Mesangial cell (primary cell): ENCODE results near the gene ERCC1. TPM values are rescaled to one million over a fixed set of nuclear protein-coding genes. Genes with fewer than 3 reads are reported as not detected.

Experiments used
- total RNA-seq: library from RNA; depleted of rRNA; stranded (reverse); fragments of >200 nt; gene quantifications from 2 replicates; pipeline ENCODE4 v1.2.3, GENCODE V29; 2015

ERCC1 gene
- 97.6 and 131 TPM in 2 replicates for total RNA-seq

GRCh38 chr19:45423589-45424190 lies at the start of gene ERCC1:
TSS of gene ERCC1 (minus strand) at chr19:45423917. CDS start at chr19:45423374, 543 bp downstream.

GRCh38 chr19:45467456-45468158 lies 43.9 kb upstream of the ERCC1 start, which contains the start of gene FOSB:
TSS of gene FOSB (plus strand) at chr19:45467996. CDS start at chr19:45468587, 591 bp downstream.

DNA sequence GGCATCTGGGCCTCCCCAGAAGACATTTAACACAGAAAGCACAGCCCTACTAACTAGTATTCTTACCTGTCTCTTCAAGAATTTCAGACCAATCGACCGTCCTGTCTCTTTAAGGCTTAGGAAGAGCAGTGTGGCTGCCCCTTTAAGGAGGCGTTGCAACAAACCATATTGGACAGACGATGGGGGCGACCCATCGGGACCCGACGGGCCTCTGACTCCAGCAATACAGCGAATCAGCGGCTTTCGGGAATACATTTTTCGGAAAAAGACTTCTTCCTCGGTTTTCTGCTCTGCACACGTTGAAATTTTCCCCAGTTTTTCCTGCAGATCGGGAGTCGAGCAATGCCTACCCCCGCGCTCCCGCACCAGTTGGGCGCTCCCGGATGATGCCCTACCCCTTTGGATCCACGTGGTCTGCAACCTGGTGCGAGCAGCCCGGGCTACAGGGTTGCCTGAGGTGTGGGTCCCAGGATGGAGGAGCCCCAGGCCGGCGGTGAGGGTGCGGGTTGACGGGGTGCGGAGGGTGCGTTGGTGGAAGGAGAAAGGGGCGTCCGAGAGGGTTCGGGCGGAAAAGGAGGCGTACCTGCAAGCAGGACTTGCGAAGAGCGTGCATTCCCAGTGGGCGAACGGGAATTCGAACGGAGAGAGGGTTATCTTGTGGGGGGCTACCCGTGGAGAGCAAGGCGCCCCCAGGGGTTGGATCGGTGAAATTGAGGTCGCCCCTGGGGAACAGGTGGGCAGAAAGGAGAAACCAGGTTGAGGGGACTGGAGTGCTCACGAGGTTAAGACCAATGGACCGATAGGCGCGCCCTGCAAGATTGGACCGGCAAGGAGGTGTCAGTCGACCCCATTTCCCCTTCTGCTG lies 17.3 kb downstream of the ERCC1 start, which contains the start of gene POLR1G:
Gene POLR1G (plus strand): TSS at position 419 of the 865 bp plus-strand sequence. CDS start 53 bp downstream, at position 472.

GRCh38 chr19:45404557-45405434 lies 18.9 kb downstream of the ERCC1 start, which contains the start of gene PPP1R13L:
TSS of gene PPP1R13L (minus strand) at chr19:45405069. CDS start at chr19:45398318, 6,751 bp downstream.

GRCh38 chr19:45370410-45371204 lies 53.1 kb downstream of the ERCC1 start, which contains the start of gene ERCC2:
TSS of gene ERCC2 (minus strand) at chr19:45370573. CDS start at chr19:45370540, 33 bp downstream.

Other genes starting within 250 kb of the ERCC1 start
- 7.8 and 52.2 TPM in 2 replicates for gene TRAPPC6A, start 245.7 kb downstream of the ERCC1 start, total RNA-seq
- 6.5 and 8.5 TPM in 2 replicates for gene BLOC1S3, start 245.1 kb downstream of the ERCC1 start, total RNA-seq
- gene EXOC3L2, start 178.5 kb downstream of the ERCC1 start, total RNA-seq = 0.13 TPM in 1 of 2 replicates, not detected in the other
- 10.8 and 41.7 TPM in 2 replicates for gene MARK4, start 172.6 kb downstream of the ERCC1 start, total RNA-seq
- not detected in 2 replicates for gene CKM, start 101.0 kb downstream of the ERCC1 start, total RNA-seq
- gene KLC3, start 83.2 kb downstream of the ERCC1 start, total RNA-seq = 1.3 and 2.2 TPM in 2 replicates
- gene ERCC2, start 53.3 kb downstream of the ERCC1 start, total RNA-seq = 34.6 and 46.6 TPM in 2 replicates
- 23.8 and 31.1 TPM in 2 replicates for gene PPP1R13L, start 18.8 kb downstream of the ERCC1 start, total RNA-seq
- gene POLR1G, start 17.3 kb downstream of the ERCC1 start, total RNA-seq = 6.0 and 24.6 TPM in 2 replicates
- gene FOSB, start 44.1 kb upstream of the ERCC1 start, total RNA-seq = 15.2 and 20.0 TPM in 2 replicates
- 11.7 and 24.2 TPM in 2 replicates for gene RTN2, start 73.1 kb upstream of the ERCC1 start, total RNA-seq
- gene PPM1N, start 74.5 kb upstream of the ERCC1 start, total RNA-seq = 1.0 TPM in 1 of 2 replicates, not detected in the other
- gene VASP, start 83.6 kb upstream of the ERCC1 start, total RNA-seq = 140 and 199 TPM in 2 replicates
- 8.5 and 11.9 TPM in 2 replicates for gene OPA3, start 160.9 kb upstream of the ERCC1 start, total RNA-seq
- gene GPR4, start 178.3 kb upstream of the ERCC1 start, total RNA-seq = not detected in 2 replicates
- 16.4 and 17.9 TPM in 2 replicates for gene EML2, start 215.5 kb upstream of the ERCC1 start, total RNA-seq
- gene GIPR, start 244.3 kb upstream of the ERCC1 start, total RNA-seq = 0.51 TPM in 1 of 2 replicates, not detected in the other